ENCODE measurements around the gene IL3. TPM values are rescaled to one million over a fixed set of nuclear protein-coding genes. Genes with fewer than 3 reads are reported as not detected.

The IL3 gene
- total RNA-seq, 1 donor from 2014 or later: 142 TPM

- peak; percentile 73 for DNase-seq (ENCODE audit: low spot score)
- H3K4me3 Mint-ChIP-seq (ENCODE audit: low read depth): no peak overlapping the region
- intact Hi-C loops (cut with micrococcal nuclease): loop anchor here (1.0 to 10.0 kb wide), 7 partner anchors 44 to 320 kb away; partner anchors contain the start of gene FNIP1
- H3K4me1 Mint-ChIP-seq (ENCODE audit: low read depth): peaks cover 55% of the 10 kb centered on the region
- no peaks in the 10 kb centered on the region for H3K9me3 Mint-ChIP-seq
- H3K27ac Mint-ChIP-seq: peak overlapping the region; percentile 71
- H3K36me3 Mint-ChIP-seq (ENCODE audit: low read depth): no peaks in the 10 kb centered on the region
- H3K27me3 Mint-ChIP-seq (ENCODE audit: low read depth): no peaks in the 10 kb centered on the region
These were observed 4.4 kb downstream of the IL3 start for GRCh38 chr5:132064738-132065331.

DNA sequence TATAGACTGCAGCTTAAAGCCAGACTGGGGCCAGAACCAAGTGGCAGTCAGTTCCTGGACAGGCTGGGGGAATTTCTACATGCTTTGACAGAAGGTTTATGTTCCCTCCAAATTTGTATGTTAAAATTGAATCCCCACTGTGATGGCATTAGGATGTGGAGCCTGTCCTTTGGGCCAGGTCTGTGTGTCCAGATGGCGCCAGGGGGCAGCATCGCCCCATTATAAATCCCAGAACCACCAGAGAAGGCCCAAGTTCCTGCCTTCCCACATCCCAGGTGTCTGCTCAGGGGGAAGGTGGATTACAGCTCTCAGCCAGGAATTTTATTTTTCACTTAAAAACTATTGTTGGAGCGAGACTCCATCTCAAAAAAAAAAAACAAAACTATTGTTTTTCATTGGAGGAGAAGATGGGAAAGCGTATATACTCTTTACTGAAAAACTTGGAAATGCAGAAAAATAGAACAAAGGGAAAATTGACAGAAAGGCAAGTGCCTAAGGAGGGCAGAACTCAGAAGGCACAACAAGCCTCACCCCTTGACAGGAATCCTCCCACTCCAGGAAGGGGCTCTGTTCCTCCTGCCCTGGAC, 5.0 kb downstream of the IL3 start:
- no peaks in the 10 kb centered on the region for H3K9me3 Mint-ChIP-seq
- no peaks in the 10 kb centered on the region for H3K27me3 Mint-ChIP-seq (ENCODE audit: low read depth)
- H3K36me3 Mint-ChIP-seq (ENCODE audit: low read depth): no peaks in the 10 kb centered on the region
- DNase-seq (ENCODE audit: low spot score): no peak
- H3K27ac Mint-ChIP-seq: peak overlapping the region; percentile 74
- peaks cover 58% of the 10 kb centered on the region for H3K4me1 Mint-ChIP-seq (ENCODE audit: low read depth)
- intact Hi-C loops (cut with micrococcal nuclease): loop anchor here (1.0 to 10.0 kb wide), 5 partner anchors 45 to 320 kb away; partner anchors contain the start of gene FNIP1
- H3K4me3 Mint-ChIP-seq (ENCODE audit: low read depth): no peak overlapping the region

- no peak overlapping the region for H3K4me3 Mint-ChIP-seq (ENCODE audit: low read depth)
- peak overlapping the region; percentile 17 for H3K27ac Mint-ChIP-seq
- DNase-seq (ENCODE audit: low spot score): no peak
- intact Hi-C loops (cut with micrococcal nuclease): loop anchor here (1.0 to 10.0 kb wide), 5 partner anchors 45 to 319 kb away; partner anchors contain the start of gene FNIP1
- no peaks in the 10 kb centered on the region for H3K9me3 Mint-ChIP-seq
- H3K36me3 Mint-ChIP-seq (ENCODE audit: low read depth): no peaks in the 10 kb centered on the region
- peaks cover 60% of the 10 kb centered on the region for H3K4me1 Mint-ChIP-seq (ENCODE audit: low read depth)
- no peaks in the 10 kb centered on the region for H3K27me3 Mint-ChIP-seq (ENCODE audit: low read depth)
These were observed 5.7 kb downstream of the IL3 start for GRCh38 chr5:132065951-132066701.

DNA sequence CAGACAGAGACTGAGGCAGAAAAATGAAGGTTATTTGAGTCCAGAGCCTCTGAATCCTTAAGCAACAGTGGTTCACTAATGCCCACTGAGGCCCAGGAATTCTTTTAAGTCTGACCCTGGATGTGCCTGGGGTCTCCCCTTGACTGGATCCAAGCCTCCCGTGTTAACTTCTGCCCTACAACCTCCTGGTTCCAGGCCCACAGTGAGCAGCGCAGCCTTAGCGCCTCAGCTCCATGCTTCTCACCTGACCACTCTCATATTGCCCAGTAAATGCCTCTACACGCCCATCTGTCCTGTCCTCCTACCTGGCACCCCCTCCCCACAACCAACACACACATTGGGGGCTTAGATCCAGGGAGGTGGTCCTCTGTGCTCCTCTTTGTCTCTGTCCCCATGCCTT, 6.4 kb downstream of the IL3 start:
- peak overlapping the region; percentile 31 for H3K27ac Mint-ChIP-seq
- H3K36me3 Mint-ChIP-seq (ENCODE audit: low read depth): no peaks in the 10 kb centered on the region
- no peak overlapping the region for H3K4me3 Mint-ChIP-seq (ENCODE audit: low read depth)
- DNase-seq (ENCODE audit: low spot score): no peak
- H3K4me1 Mint-ChIP-seq (ENCODE audit: low read depth): peaks cover 62% of the 10 kb centered on the region
- no peaks in the 10 kb centered on the region for H3K27me3 Mint-ChIP-seq (ENCODE audit: low read depth)
- no peaks in the 10 kb centered on the region for H3K9me3 Mint-ChIP-seq
- intact Hi-C loops (cut with micrococcal nuclease): loop anchor here (5.0 to 10.0 kb wide), 2 partner anchors 170 to 272 kb away; partner anchors contain the start of gene FNIP1

DNA sequence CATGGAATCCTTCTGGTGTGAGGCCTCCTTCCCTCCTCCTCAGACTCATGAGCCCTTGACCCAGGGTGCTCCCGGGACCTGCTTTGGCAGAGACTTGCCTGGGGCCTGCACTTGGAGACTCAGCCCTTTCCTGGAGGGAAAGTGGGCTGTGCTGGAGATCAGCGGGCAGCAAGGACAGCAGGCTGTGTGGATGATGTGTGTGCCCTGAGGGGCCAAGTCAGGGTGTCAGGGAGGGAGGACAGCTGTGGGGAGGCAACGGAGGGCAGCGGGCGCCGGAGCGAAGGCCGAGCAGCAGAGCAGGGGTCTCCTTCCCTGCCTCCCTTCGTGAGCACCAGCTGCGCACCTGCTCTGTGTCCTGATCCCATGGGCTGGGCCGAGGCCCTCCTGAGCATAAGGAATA, 7.0 kb downstream of the IL3 start:
- H3K36me3 Mint-ChIP-seq (ENCODE audit: low read depth): no peaks in the 10 kb centered on the region
- DNase-seq (ENCODE audit: low spot score): no peak
- intact Hi-C loops (cut with micrococcal nuclease): loop anchor here (5.0 to 10.0 kb wide), 2 partner anchors 170 to 273 kb away; partner anchors contain the start of gene FNIP1
- H3K27ac Mint-ChIP-seq: peak overlapping the region; percentile 31
- H3K4me3 Mint-ChIP-seq (ENCODE audit: low read depth): no peak overlapping the region
- no peaks in the 10 kb centered on the region for H3K27me3 Mint-ChIP-seq (ENCODE audit: low read depth)
- H3K4me1 Mint-ChIP-seq (ENCODE audit: low read depth): peaks cover 68% of the 10 kb centered on the region
- H3K9me3 Mint-ChIP-seq: no peaks in the 10 kb centered on the region

DNA sequence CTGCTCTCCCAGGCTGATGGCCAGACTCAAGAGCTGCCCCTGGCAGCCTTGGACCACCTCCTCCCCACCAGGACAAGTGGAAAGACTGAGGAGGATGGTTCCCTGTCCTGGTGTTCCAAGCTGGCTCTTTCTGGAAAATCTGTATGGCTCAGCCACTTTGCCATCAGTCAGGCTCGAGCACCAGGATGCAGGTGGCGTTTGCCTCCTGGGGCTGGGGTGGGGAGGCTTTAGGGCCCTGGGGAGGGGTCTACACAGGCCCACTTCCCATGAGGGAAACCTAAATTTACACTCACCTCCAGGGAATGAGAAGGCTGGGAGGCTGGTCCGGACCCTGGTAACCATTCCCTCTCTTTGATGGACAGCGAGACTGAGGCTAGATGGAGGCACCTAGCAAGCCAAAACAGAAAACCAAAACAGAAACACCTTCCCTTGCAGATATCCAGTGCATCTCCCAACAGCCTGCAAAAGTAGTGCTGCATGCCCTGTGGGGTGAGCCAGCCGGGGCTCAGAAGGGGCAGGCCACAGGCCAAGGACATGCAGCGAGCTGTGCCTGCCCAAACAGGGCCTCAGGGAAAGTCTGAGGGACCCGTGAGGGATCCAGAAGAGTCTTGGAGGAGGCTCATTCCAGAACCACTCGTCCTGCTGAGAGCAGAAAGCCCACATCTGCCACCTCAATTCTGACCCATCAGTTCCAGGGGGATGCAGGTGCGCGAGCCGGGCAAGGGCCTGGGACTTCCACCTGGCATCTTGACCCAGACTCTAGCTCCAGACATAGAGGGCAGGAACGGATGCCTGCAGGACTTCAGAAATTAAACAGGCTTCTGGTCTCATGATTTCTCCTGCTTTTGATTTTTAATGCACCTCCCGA, 7.7 kb downstream of the IL3 start:
- Mint-ChIP-seq H3K4me3 (ENCODE audit: low read depth) (no peak overlapping the region), H3K27me3 (ENCODE audit: low read depth) (no peaks in the 10 kb centered on the region), H3K27ac (peak overlapping the region; percentile 73), H3K4me1 (ENCODE audit: low read depth) (peaks cover 73% of the 10 kb centered on the region), H3K36me3 (ENCODE audit: low read depth) (no peaks in the 10 kb centered on the region), H3K9me3 (no peaks in the 10 kb centered on the region)
- DNase-seq (ENCODE audit: low spot score): no peak
- intact Hi-C loops (cut with micrococcal nuclease): loop anchor here (5.0 to 10.0 kb wide), 2 partner anchors 169 to 273 kb away; partner anchors contain the start of gene FNIP1

GRCh38 chr5:132069561-132069960, 9.1 kb downstream of the IL3 start:
- Mint-ChIP-seq H3K4me3 (ENCODE audit: low read depth) (no peak overlapping the region), H3K4me1 (ENCODE audit: low read depth) (peaks cover 72% of the 10 kb centered on the region), H3K36me3 (ENCODE audit: low read depth) (peaks cover 10% of the 10 kb centered on the region), H3K9me3 (no peaks in the 10 kb centered on the region), H3K27me3 (ENCODE audit: low read depth) (no peaks in the 10 kb centered on the region), H3K27ac (peak overlapping the region; percentile 48)
- intact Hi-C loops (cut with micrococcal nuclease): loop anchor here (5.0 to 10.0 kb wide), 2 partner anchors 168 to 275 kb away; partner anchors contain the start of gene FNIP1
- no peak for DNase-seq (ENCODE audit: low spot score)

GRCh38 chr5:132069994-132070393, 9.5 kb downstream of the IL3 start:
- peaks cover 14% of the 10 kb centered on the region for H3K36me3 Mint-ChIP-seq (ENCODE audit: low read depth)
- H3K4me3 Mint-ChIP-seq (ENCODE audit: low read depth): no peak overlapping the region
- H3K27ac Mint-ChIP-seq: peak overlapping the region; percentile 89
- H3K4me1 Mint-ChIP-seq (ENCODE audit: low read depth): peaks cover 71% of the 10 kb centered on the region
- DNase-seq (ENCODE audit: low spot score): no peak
- intact Hi-C loops (cut with micrococcal nuclease): loop anchor here (1.0 to 10.0 kb wide), 6 partner anchors 13 to 275 kb away; partner anchors contain the start of genes FNIP1 and SLC22A4
- H3K9me3 Mint-ChIP-seq: no peaks in the 10 kb centered on the region
- H3K27me3 Mint-ChIP-seq (ENCODE audit: low read depth): no peaks in the 10 kb centered on the region

DNA sequence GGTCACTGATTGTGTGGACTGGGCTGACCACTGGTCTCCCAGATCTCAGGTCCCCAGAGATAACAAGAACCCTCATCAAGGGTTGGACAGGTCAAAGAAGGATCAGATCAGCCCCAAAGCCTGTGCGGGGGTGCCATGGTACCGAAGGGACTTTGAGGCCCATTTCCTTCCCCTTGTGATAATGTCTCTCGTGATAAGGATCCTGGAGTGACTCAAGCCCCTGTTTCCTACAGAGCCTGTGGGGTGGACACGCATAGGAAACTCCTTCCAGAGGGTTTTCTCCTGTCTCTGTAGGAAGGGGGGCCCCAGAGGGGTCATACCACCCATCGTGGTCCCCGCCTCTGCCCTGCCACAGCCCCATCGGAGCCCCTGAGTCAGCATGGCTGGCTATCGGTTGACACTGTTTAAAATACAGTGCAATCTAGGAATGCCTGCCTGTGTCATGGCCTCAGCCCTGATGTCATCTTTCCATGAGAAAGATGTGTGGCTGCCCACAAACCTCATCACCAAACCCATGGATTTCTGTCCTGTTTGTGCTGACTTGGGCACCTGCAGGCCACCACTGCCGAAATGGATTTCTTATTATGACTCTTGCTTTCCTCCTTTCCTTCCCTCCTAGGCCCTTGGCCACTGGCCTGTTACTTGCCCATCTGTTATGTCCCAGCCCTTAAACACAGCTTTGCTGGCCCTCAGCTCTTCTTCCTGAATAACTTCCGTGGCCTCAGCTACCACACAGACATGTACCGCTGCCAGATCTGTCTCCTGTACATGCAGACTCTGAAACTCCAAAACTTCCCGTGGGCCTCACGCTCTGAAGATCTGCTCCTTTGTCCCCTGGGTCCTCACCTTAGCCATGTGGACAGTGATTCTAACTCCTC, 10.2 kb downstream of the IL3 start:
- peaks cover 21% of the 10 kb centered on the region for H3K36me3 Mint-ChIP-seq (ENCODE audit: low read depth)
- no peak for DNase-seq (ENCODE audit: low spot score)
- intact Hi-C loops (cut with micrococcal nuclease): loop anchor here (1.0 to 2.0 kb wide), 5 partner anchors 13 to 224 kb away; partner anchors contain the start of gene SLC22A4
- no peaks in the 10 kb centered on the region for H3K9me3 Mint-ChIP-seq
- H3K4me1 Mint-ChIP-seq (ENCODE audit: low read depth): peaks cover 68% of the 10 kb centered on the region
- H3K4me3 Mint-ChIP-seq (ENCODE audit: low read depth): peak overlapping the region; percentile 54
- H3K27ac Mint-ChIP-seq: peak overlapping the region; percentile 89
- H3K27me3 Mint-ChIP-seq (ENCODE audit: low read depth): no peaks in the 10 kb centered on the region

DNA sequence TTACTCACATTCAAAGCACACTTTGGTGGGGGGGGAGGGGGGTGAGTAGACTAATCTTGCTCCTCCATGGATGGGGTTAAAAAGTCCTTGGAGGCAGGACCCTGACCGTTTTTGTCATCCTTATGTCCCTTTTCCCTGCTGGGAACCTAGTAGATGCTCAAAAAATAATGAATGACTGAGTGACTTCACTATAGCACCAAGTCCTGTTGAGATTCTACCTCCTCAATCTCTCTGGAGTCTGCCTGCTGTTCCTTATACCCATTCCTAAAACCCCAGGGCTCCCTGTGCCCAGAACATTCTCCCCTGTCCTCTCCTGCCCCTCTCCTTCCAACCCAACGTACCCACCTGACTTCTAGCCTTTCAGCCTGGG, 10.9 kb downstream of the IL3 start:
- Mint-ChIP-seq H3K27me3 (ENCODE audit: low read depth) (no peaks in the 10 kb centered on the region), H3K36me3 (ENCODE audit: low read depth) (peaks cover 28% of the 10 kb centered on the region), H3K9me3 (no peaks in the 10 kb centered on the region), H3K27ac (peak overlapping the region; percentile 89), H3K4me1 (ENCODE audit: low read depth) (peaks cover 69% of the 10 kb centered on the region), H3K4me3 (ENCODE audit: low read depth) (no peak overlapping the region)
- no peak for DNase-seq (ENCODE audit: low spot score)
- intact Hi-C loops (cut with micrococcal nuclease): loop anchor here (1.0 to 2.0 kb wide), 2 partner anchors 109 to 223 kb away; partner anchors contain the start of gene SLC22A4

DNA sequence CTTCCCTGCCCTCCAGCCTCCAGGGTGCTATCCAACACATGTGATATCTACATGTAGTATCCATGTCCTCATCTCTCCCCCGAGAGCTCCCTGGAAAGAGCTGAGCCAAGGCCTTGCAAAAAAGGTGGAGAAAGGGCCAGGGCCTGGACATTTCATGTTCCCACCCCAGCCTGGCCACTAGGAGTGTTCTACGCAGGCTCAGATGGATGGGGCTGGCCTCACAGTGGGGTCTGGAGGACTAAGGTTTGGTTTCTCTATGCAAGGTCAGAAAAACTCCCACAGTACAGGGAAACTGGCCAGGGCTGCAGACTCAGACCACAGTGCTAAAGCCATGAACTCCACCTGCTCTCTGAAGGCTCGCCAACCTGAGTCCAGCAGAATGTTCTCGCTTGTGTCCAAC, 11.6 kb downstream of the IL3 start:
- H3K4me3 Mint-ChIP-seq (ENCODE audit: low read depth): no peak overlapping the region
- intact Hi-C loops (cut with micrococcal nuclease): no loop called here
- H3K4me1 Mint-ChIP-seq (ENCODE audit: low read depth): peaks cover 72% of the 10 kb centered on the region
- no peak for DNase-seq (ENCODE audit: low spot score)
- no peaks in the 10 kb centered on the region for H3K9me3 Mint-ChIP-seq
- H3K36me3 Mint-ChIP-seq (ENCODE audit: low read depth): peaks cover 34% of the 10 kb centered on the region
- peak overlapping the region; percentile 89 for H3K27ac Mint-ChIP-seq
- no peaks in the 10 kb centered on the region for H3K27me3 Mint-ChIP-seq (ENCODE audit: low read depth)

All from activated T-helper 2 cell treated with anti-CD3 and anti-CD28 coated beads, Interferon-gamma antibody, Interleukin-2, Interleukin-4, amounts not matched to agents 10 μg/mL and 5 μg/mL and 100 μg/mL, durations not matched to agents 14 hours and 24 hours and 36 hours (primary cell).